AG10803 (cell line): ENCODE data around the gene KLHL21.

ENCODE experiments used
- DNase-seq: peaks from one replicate; pipeline ENCODE4 v3.0.0; 2010; ENCODE audit warnings: low read depth
- H3K4me3 ChIP-seq: 2 replicates; pipeline ENCODE4 v1.5.1; 2011; ENCODE audit warnings: mild to moderate bottlenecking, low read length, control low read depth
- CTCF ChIP-seq: conservative IDR thresholded peaks from 2 replicates; pipeline ENCODE4 v1.5.1; 2011; ENCODE audit warnings: mild to moderate bottlenecking, low read length, control low read depth, inconsistent platforms

Gene KLHL21

GRCh38 chr1:6557597-6557996, 45.1 kb downstream of the KLHL21 start:
- no peak overlapping the region for H3K4me3 ChIP-seq
- no peak for TF ChIP-seq CTCF
- no peak for DNase-seq

GRCh38 chr1:6554907-6555778, 47.5 kb downstream of the KLHL21 start, which contains the start of gene TAS1R1:
TAS1R1 (plus strand) TSS chr1:6555307; CDS start chr1:6555374, 67 bp downstream.
- no peak for TF ChIP-seq CTCF
- DNase-seq: peak; percentile 77

GRCh38 chr1:6554031-6554906, 48.4 kb downstream of the KLHL21 start, which contains the start of gene NOL9:
NOL9 (minus strand) TSS chr1:6554513; CDS start chr1:6554502, 11 bp downstream.
- peak; percentile 88 for DNase-seq
- peak within 1 kb of the TSS; percentile 93 for H3K4me3 ChIP-seq
- peak; percentile 82 for TF ChIP-seq CTCF

More at GRCh38 chr1:6554907-6555778, 47.5 kb downstream of the KLHL21 start, which contains the start of gene TAS1R1:
- H3K4me3 ChIP-seq: peak within 1 kb of the TSS; percentile 93

GRCh38 chr1:6547301-6547700, 55.4 kb downstream of the KLHL21 start:
- DNase-seq: no peak
- H3K4me3 ChIP-seq: no peak overlapping the region
- no peak for TF ChIP-seq CTCF

- DNase-seq: no peak
- no peak for TF ChIP-seq CTCF
- no peak overlapping the region for H3K4me3 ChIP-seq
These were observed 56.3 kb downstream of the KLHL21 start for GRCh38 chr1:6546326-6546725.

- DNase-seq: no peak
- no peak overlapping the region for H3K4me3 ChIP-seq
- TF ChIP-seq CTCF: no peak
These were observed 57.2 kb downstream of the KLHL21 start for GRCh38 chr1:6545276-6546112.
